ENCODE data around the gene EPHA5. TPM values are rescaled to one million over a fixed set of nuclear protein-coding genes. Genes with fewer than 3 reads are reported as not detected.

Gene EPHA5
- total and polyA plus RNA-seq, 4 donors = 0.10 to 0.39 TPM; not detected in 2

- Histone ChIP-seq H3K27ac (ENCODE audit: low read depth in 1 of 2, low read length in 2 of 2) (no peak overlapping the region), H3K4me1 (ENCODE audit: control insufficient read depth in 1 of 2, insufficient read depth in 2 of 2, low read length in 2 of 2) (no peaks in the 10 kb centered on the region), H3K36me3 (ENCODE audit: control insufficient read depth in 1 of 2, insufficient read depth in 2 of 2, low read length in 1 of 2) (no peaks in the 10 kb centered on the region), H3K9me3 (ENCODE audit: control insufficient read depth, low read length) (no peaks in the 10 kb centered on the region), H3K27me3 (ENCODE audit: control insufficient read depth in 1 of 2, insufficient read depth in 2 of 2, low read length in 1 of 2) (no peaks in the 10 kb centered on the region), H3K4me3 (ENCODE audit: low read length in 2 of 2) (no peak overlapping the region)
- ATAC-seq (ENCODE audit: low FRiP score) (no peak), DNase-seq (peak in 1 of 2 donors; percentile 12)
- 83 to 84% methylated on average over 11 of the region's 11 CpGs for WGBS, 2 donors
- intact Hi-C loops (cut with DNase I) = no loop called here
Observed at GRCh38 chr4:65550500-65550899, 119.8 kb downstream of the EPHA5 start.

- Histone ChIP-seq H3K4me3 (ENCODE audit: low read length in 2 of 2) (no peak overlapping the region), H3K27me3 (ENCODE audit: control insufficient read depth in 1 of 2, insufficient read depth in 2 of 2, low read length in 1 of 2) (no peaks in the 10 kb centered on the region), H3K27ac (ENCODE audit: low read depth in 1 of 2, low read length in 2 of 2) (no peak overlapping the region), H3K4me1 (ENCODE audit: control insufficient read depth in 1 of 2, insufficient read depth in 2 of 2, low read length in 2 of 2) (no peaks in the 10 kb centered on the region), H3K9me3 (ENCODE audit: control insufficient read depth, low read length) (no peaks in the 10 kb centered on the region), H3K36me3 (ENCODE audit: control insufficient read depth in 1 of 2, insufficient read depth in 2 of 2, low read length in 1 of 2) (no peaks in the 10 kb centered on the region)
- 73 to 81% methylated on average over 4 of the region's 4 CpGs for WGBS, 2 donors
- DNase-seq (no peak), ATAC-seq (ENCODE audit: low FRiP score) (no peak)
- intact Hi-C loops (cut with DNase I) = no loop called here
Observed at GRCh38 chr4:65546882-65547416, 123.3 kb downstream of the EPHA5 start.

- ATAC-seq (ENCODE audit: low FRiP score) (no peak), DNase-seq (no peak)
- Histone ChIP-seq H3K4me1 (ENCODE audit: control insufficient read depth in 1 of 2, insufficient read depth in 2 of 2, low read length in 2 of 2) (no peaks in the 10 kb centered on the region), H3K27ac (ENCODE audit: low read depth in 1 of 2, low read length in 2 of 2) (no peak overlapping the region), H3K9me3 (ENCODE audit: control insufficient read depth, low read length) (no peaks in the 10 kb centered on the region), H3K27me3 (ENCODE audit: control insufficient read depth in 1 of 2, insufficient read depth in 2 of 2, low read length in 1 of 2) (no peaks in the 10 kb centered on the region), H3K36me3 (ENCODE audit: control insufficient read depth in 1 of 2, insufficient read depth in 2 of 2, low read length in 1 of 2) (no peaks in the 10 kb centered on the region), H3K4me3 (ENCODE audit: low read length in 2 of 2) (no peak overlapping the region)
- WGBS, 2 donors = 74 to 84% methylated on average over 3 of the region's 3 CpGs
- intact Hi-C loops (cut with DNase I) = no loop called here
Observed at GRCh38 chr4:65538571-65538970, 131.7 kb downstream of the EPHA5 start.

GRCh38 chr4:65535113-65535512 lies 135.2 kb downstream of the EPHA5 start:
- ATAC-seq (ENCODE audit: low FRiP score) (no peak), DNase-seq (no peak)
- no peaks in the 10 kb centered on the region for H3K4me1 ChIP-seq (ENCODE audit: control insufficient read depth in 1 of 2, insufficient read depth in 2 of 2, low read length in 2 of 2)
- H3K27me3 ChIP-seq (ENCODE audit: control insufficient read depth in 1 of 2, insufficient read depth in 2 of 2, low read length in 1 of 2) = no peaks in the 10 kb centered on the region
- no peak overlapping the region for H3K4me3 ChIP-seq (ENCODE audit: low read length in 2 of 2)
- no peak overlapping the region for H3K27ac ChIP-seq (ENCODE audit: low read depth in 1 of 2, low read length in 2 of 2)
- 33 to 34% methylated on average over 3 of the region's 3 CpGs for WGBS, 2 donors
- no peaks in the 10 kb centered on the region for H3K36me3 ChIP-seq (ENCODE audit: control insufficient read depth in 1 of 2, insufficient read depth in 2 of 2, low read length in 1 of 2)
- no peaks in the 10 kb centered on the region for H3K9me3 ChIP-seq (ENCODE audit: control insufficient read depth, low read length)
- intact Hi-C loops (cut with DNase I) = no loop called here

- no peaks in the 10 kb centered on the region for H3K9me3 ChIP-seq (ENCODE audit: control insufficient read depth, low read length)
- H3K4me1 ChIP-seq (ENCODE audit: control insufficient read depth in 1 of 2, insufficient read depth in 2 of 2, low read length in 2 of 2) = no peaks in the 10 kb centered on the region
- no peaks in the 10 kb centered on the region for H3K27me3 ChIP-seq (ENCODE audit: control insufficient read depth in 1 of 2, insufficient read depth in 2 of 2, low read length in 1 of 2)
- intact Hi-C loops (cut with DNase I) = no loop called here
- ATAC-seq (ENCODE audit: low FRiP score) (no peak), DNase-seq (no peak)
- H3K36me3 ChIP-seq (ENCODE audit: control insufficient read depth in 1 of 2, insufficient read depth in 2 of 2, low read length in 1 of 2) = no peaks in the 10 kb centered on the region
- WGBS, 2 donors = 10 to 19% methylated on average over 1 of the region's 1 CpG
- no peak overlapping the region for H3K4me3 ChIP-seq (ENCODE audit: low read length in 2 of 2)
- H3K27ac ChIP-seq (ENCODE audit: low read depth in 1 of 2, low read length in 2 of 2) = no peak overlapping the region
Observed at GRCh38 chr4:65521666-65522065, 148.6 kb downstream of the EPHA5 start.

GRCh38 chr4:65515646-65516045 lies 154.6 kb downstream of the EPHA5 start:
- Histone ChIP-seq H3K27ac (ENCODE audit: low read depth in 1 of 2, low read length in 2 of 2) (no peak overlapping the region), H3K36me3 (ENCODE audit: control insufficient read depth in 1 of 2, insufficient read depth in 2 of 2, low read length in 1 of 2) (no peaks in the 10 kb centered on the region), H3K4me1 (ENCODE audit: control insufficient read depth in 1 of 2, insufficient read depth in 2 of 2, low read length in 2 of 2) (no peaks in the 10 kb centered on the region), H3K4me3 (ENCODE audit: low read length in 2 of 2) (no peak overlapping the region), H3K27me3 (ENCODE audit: control insufficient read depth in 1 of 2, insufficient read depth in 2 of 2, low read length in 1 of 2) (no peaks in the 10 kb centered on the region), H3K9me3 (ENCODE audit: control insufficient read depth, low read length) (no peaks in the 10 kb centered on the region)
- intact Hi-C loops (cut with DNase I) = no loop called here
- WGBS, 2 donors = 47 to 48% methylated on average over 2 of the region's 2 CpGs
- ATAC-seq (ENCODE audit: low FRiP score) = no peak
- DNase-seq = no peak

- DNase-seq (no peak), ATAC-seq (ENCODE audit: low FRiP score) (no peak)
- no peak overlapping the region for H3K4me3 ChIP-seq (ENCODE audit: low read length in 2 of 2)
- no peaks in the 10 kb centered on the region for H3K9me3 ChIP-seq (ENCODE audit: control insufficient read depth, low read length)
- no peaks in the 10 kb centered on the region for H3K4me1 ChIP-seq (ENCODE audit: control insufficient read depth in 1 of 2, insufficient read depth in 2 of 2, low read length in 2 of 2)
- WGBS, 2 donors = 63 to 76% methylated on average over 1 of the region's 1 CpG
- H3K27me3 ChIP-seq (ENCODE audit: control insufficient read depth in 1 of 2, insufficient read depth in 2 of 2, low read length in 1 of 2) = no peaks in the 10 kb centered on the region
- H3K36me3 ChIP-seq (ENCODE audit: control insufficient read depth in 1 of 2, insufficient read depth in 2 of 2, low read length in 1 of 2) = no peaks in the 10 kb centered on the region
- H3K27ac ChIP-seq (ENCODE audit: low read depth in 1 of 2, low read length in 2 of 2) = no peak overlapping the region
- intact Hi-C loops (cut with DNase I) = no loop called here
Observed at GRCh38 chr4:65510976-65511375, 159.3 kb downstream of the EPHA5 start.

- Histone ChIP-seq H3K36me3 (ENCODE audit: control insufficient read depth in 1 of 2, insufficient read depth in 2 of 2, low read length in 1 of 2) (no peaks in the 10 kb centered on the region), H3K9me3 (ENCODE audit: control insufficient read depth, low read length) (no peaks in the 10 kb centered on the region), H3K4me1 (ENCODE audit: control insufficient read depth in 1 of 2, insufficient read depth in 2 of 2, low read length in 2 of 2) (no peaks in the 10 kb centered on the region), H3K27ac (ENCODE audit: low read depth in 1 of 2, low read length in 2 of 2) (no peak overlapping the region), H3K4me3 (ENCODE audit: low read length in 2 of 2) (no peak overlapping the region), H3K27me3 (ENCODE audit: control insufficient read depth in 1 of 2, insufficient read depth in 2 of 2, low read length in 1 of 2) (no peaks in the 10 kb centered on the region)
- DNase-seq = no peak
- intact Hi-C loops (cut with DNase I) = no loop called here
- 24 to 37% methylated on average over 2 of the region's 2 CpGs for WGBS, 2 donors
- ATAC-seq (ENCODE audit: low FRiP score) = no peak
Observed at GRCh38 chr4:65508168-65508567, 162.1 kb downstream of the EPHA5 start.

- ATAC-seq (ENCODE audit: low FRiP score) (no peak), DNase-seq (no peak)
- Histone ChIP-seq H3K27ac (ENCODE audit: low read depth in 1 of 2, low read length in 2 of 2) (no peak overlapping the region), H3K4me1 (ENCODE audit: control insufficient read depth in 1 of 2, insufficient read depth in 2 of 2, low read length in 2 of 2) (no peaks in the 10 kb centered on the region), H3K4me3 (ENCODE audit: low read length in 2 of 2) (no peak overlapping the region), H3K9me3 (ENCODE audit: control insufficient read depth, low read length) (no peaks in the 10 kb centered on the region), H3K36me3 (ENCODE audit: control insufficient read depth in 1 of 2, insufficient read depth in 2 of 2, low read length in 1 of 2) (no peaks in the 10 kb centered on the region), H3K27me3 (ENCODE audit: control insufficient read depth in 1 of 2, insufficient read depth in 2 of 2, low read length in 1 of 2) (no peaks in the 10 kb centered on the region)
- WGBS, 2 donors = 58 to 66% methylated on average over 2 of the region's 2 CpGs
- intact Hi-C loops (cut with DNase I) = no loop called here
Observed at GRCh38 chr4:65502131-65502701, 168.1 kb downstream of the EPHA5 start.

All from aorta (tissue), 5 donors.